SK-N-SH (cell line): ENCODE data around the gene ENPP5.

Experiments
- CHD2 ChIP-seq: fragments of 150-350 bp; IDR thresholded peaks from 2 replicates; pipeline ENCODE4 v1.6.1; 2018; ENCODE audit warnings: low read length; ENCODE audit not compliant: partially characterized antibody
- ELF1 ChIP-seq: IDR thresholded peaks from 2 replicates; pipeline ENCODE4 v1.4.0; 2012
- EP300 ChIP-seq, 2 experiments: IDR thresholded peaks; 2 replicates each; pipeline versions ENCODE4 v1.4.0 to v1.6.1; 2012; ENCODE audit warnings: borderline replicate concordance in 1 of 2, low read depth in 1 of 2, low read length in 1 of 2
- JUND ChIP-seq: IDR thresholded peaks from 2 replicates; pipeline ENCODE4 v1.4.0; 2012
- MEF2A ChIP-seq: IDR thresholded peaks from 2 replicates; pipeline ENCODE4 v1.4.0; 2012; ENCODE audit warnings: low read depth, borderline replicate concordance
- NFIC ChIP-seq: IDR thresholded peaks from 2 replicates; pipeline ENCODE4 v1.4.0; 2012; ENCODE audit warnings: borderline replicate concordance
- POLR2AphosphoS5 ChIP-seq: IDR thresholded peaks from 2 replicates; pipeline ENCODE4 v1.6.1; 2012; ENCODE audit warnings: low read depth, low read length
- RCOR1 ChIP-seq: fragments of 150-350 bp; IDR thresholded peaks from 2 replicates; pipeline ENCODE4 v1.6.1; 2017; ENCODE audit warnings: antibody characterized with exemption, low read length
- RFX5 ChIP-seq: IDR thresholded peaks from 2 replicates; pipeline ENCODE4 v1.6.1; 2012; ENCODE audit warnings: mild to moderate bottlenecking, improper control_type of control experiment, low read length
- TAF1 ChIP-seq: IDR thresholded peaks from 2 replicates; pipeline ENCODE4 v1.6.1; 2012; ENCODE audit warnings: low read depth, mild to moderate bottlenecking, low read length, moderate library complexity, borderline replicate concordance
- TEAD4 ChIP-seq: IDR thresholded peaks from 2 replicates; pipeline ENCODE4 v1.4.0; 2012; ENCODE audit warnings: mild to moderate bottlenecking, borderline replicate concordance; ENCODE audit not compliant: insufficient read depth
- TF ChIP-seq, protein P1 (sequence below): fragments of 200-600 bp; sonication (generic); IDR thresholded peaks from 2 replicates; pipeline ENCODE4 v1.6.1; 2017; ENCODE audit warnings: antibody characterized with exemption, mild to moderate bottlenecking, moderate library complexity
- TF ChIP-seq, protein P2 (sequence below): IDR thresholded peaks from 2 replicates; pipeline ENCODE4 v1.6.1; 2012; ENCODE audit warnings: mild to moderate bottlenecking, low read depth, low read length, moderate library complexity
- TF ChIP-seq, protein P3 (sequence below): IDR thresholded peaks from 2 replicates; pipeline ENCODE4 v1.4.0; 2012; ENCODE audit warnings: low read depth

DNA sequence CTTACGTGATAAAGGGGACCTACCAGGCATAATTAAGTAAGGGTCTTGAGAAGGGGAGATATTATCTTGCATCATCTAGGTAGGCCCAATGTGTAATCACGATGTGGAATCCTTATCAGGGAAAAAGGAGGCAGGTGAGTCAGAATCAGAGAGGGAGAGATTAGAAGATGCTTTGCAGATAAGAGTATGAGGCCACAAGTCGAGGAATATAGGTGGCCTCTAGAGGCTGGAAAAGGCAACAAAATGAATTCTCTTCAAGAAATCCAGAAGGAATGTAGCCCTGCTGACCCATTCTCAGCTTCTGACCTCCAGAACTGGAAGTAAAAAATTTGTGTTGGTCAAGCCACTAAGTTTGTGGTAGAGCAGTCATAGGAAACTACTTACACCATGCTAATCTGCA, 51.9 kb downstream of the ENPP5 start:
- no peak for TF ChIP-seq TAF1
- no peak for TF ChIP-seq EP300 (IDR thresholded peaks at IDR 0.05; ENCODE audit: borderline replicate concordance in 1 of 2, low read depth in 1 of 2, low read length in 1 of 2)
- TF ChIP-seq, protein P1, sequence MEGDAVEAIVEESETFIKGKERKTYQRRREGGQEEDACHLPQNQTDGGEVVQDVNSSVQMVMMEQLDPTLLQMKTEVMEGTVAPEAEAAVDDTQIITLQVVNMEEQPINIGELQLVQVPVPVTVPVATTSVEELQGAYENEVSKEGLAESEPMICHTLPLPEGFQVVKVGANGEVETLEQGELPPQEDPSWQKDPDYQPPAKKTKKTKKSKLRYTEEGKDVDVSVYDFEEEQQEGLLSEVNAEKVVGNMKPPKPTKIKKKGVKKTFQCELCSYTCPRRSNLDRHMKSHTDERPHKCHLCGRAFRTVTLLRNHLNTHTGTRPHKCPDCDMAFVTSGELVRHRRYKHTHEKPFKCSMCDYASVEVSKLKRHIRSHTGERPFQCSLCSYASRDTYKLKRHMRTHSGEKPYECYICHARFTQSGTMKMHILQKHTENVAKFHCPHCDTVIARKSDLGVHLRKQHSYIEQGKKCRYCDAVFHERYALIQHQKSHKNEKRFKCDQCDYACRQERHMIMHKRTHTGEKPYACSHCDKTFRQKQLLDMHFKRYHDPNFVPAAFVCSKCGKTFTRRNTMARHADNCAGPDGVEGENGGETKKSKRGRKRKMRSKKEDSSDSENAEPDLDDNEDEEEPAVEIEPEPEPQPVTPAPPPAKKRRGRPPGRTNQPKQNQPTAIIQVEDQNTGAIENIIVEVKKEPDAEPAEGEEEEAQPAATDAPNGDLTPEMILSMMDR: no peak
- TF ChIP-seq CHD2: no peak
- no peak for TF ChIP-seq TEAD4
- TF ChIP-seq POLR2AphosphoS5: no peak
- no peak for TF ChIP-seq RCOR1
- TF ChIP-seq, protein P2, sequence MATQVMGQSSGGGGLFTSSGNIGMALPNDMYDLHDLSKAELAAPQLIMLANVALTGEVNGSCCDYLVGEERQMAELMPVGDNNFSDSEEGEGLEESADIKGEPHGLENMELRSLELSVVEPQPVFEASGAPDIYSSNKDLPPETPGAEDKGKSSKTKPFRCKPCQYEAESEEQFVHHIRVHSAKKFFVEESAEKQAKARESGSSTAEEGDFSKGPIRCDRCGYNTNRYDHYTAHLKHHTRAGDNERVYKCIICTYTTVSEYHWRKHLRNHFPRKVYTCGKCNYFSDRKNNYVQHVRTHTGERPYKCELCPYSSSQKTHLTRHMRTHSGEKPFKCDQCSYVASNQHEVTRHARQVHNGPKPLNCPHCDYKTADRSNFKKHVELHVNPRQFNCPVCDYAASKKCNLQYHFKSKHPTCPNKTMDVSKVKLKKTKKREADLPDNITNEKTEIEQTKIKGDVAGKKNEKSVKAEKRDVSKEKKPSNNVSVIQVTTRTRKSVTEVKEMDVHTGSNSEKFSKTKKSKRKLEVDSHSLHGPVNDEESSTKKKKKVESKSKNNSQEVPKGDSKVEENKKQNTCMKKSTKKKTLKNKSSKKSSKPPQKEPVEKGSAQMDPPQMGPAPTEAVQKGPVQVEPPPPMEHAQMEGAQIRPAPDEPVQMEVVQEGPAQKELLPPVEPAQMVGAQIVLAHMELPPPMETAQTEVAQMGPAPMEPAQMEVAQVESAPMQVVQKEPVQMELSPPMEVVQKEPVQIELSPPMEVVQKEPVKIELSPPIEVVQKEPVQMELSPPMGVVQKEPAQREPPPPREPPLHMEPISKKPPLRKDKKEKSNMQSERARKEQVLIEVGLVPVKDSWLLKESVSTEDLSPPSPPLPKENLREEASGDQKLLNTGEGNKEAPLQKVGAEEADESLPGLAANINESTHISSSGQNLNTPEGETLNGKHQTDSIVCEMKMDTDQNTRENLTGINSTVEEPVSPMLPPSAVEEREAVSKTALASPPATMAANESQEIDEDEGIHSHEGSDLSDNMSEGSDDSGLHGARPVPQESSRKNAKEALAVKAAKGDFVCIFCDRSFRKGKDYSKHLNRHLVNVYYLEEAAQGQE: no peak
- no peak for TF ChIP-seq RFX5
- TF ChIP-seq, protein P3, sequence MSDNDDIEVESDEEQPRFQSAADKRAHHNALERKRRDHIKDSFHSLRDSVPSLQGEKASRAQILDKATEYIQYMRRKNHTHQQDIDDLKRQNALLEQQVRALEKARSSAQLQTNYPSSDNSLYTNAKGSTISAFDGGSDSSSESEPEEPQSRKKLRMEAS: no peak
- no peak for TF ChIP-seq MEF2A
- no peak for TF ChIP-seq NFIC
- TF ChIP-seq ELF1: no peak
- TF ChIP-seq JUND: no peak
